Astrocyte (in vitro differentiated cells and primary cell): ENCODE results near the gene CCDC91. TPM values are rescaled to one million over a fixed set of nuclear protein-coding genes. Genes with fewer than 3 reads are reported as not detected.
A peak's percentile ranks its signal among the peaks of the same experiment; 100 is the strongest.

Source experiments
- DNase-seq: peaks from one replicate; pipeline ENCODE4 v3.0.0-alpha.2; 2010; ENCODE audit warnings: low read depth
- FAIRE-seq: peaks from 2 replicates; lab custom pipeline; 2011; peaks lifted over from hg19 to GRCh38; lab: Jason Lieb, UNC
- H2AFZ ChIP-seq: 2 replicates; pipeline ENCODE4 v1.6.0; 2012; ENCODE audit warnings: low read depth, low read length, inconsistent platforms
- H3K27ac ChIP-seq: 2 replicates; pipeline ENCODE4 v1.5.1; 2011; ENCODE audit warnings: low read depth, low read length, inconsistent platforms
- H3K27me3 ChIP-seq: 2 replicates; pipeline ENCODE4 v1.6.0; 2011; ENCODE audit warnings: low read length, inconsistent platforms; ENCODE audit not compliant: insufficient read depth
- H3K36me3 ChIP-seq: 2 replicates; pipeline ENCODE4 v1.5.1; 2011; ENCODE audit warnings: low read length, inconsistent platforms; ENCODE audit not compliant: insufficient read depth
- H3K4me1 ChIP-seq: 2 replicates; pipeline ENCODE4 v1.5.1; 2011; ENCODE audit warnings: low read length, inconsistent platforms; ENCODE audit not compliant: insufficient read depth
- H3K4me2 ChIP-seq: 2 replicates; pipeline ENCODE4 v1.6.0; 2012; ENCODE audit warnings: low read length, inconsistent platforms
- H3K4me3 ChIP-seq: 2 replicates; pipeline ENCODE4 v1.5.1; 2011; ENCODE audit warnings: low read depth, mild to moderate bottlenecking, low read length, inconsistent platforms; ENCODE audit not compliant: insufficient read depth
- H3K79me2 ChIP-seq: 2 replicates; pipeline ENCODE4 v1.6.0; 2012; ENCODE audit warnings: mild to moderate bottlenecking, low read length, inconsistent platforms; ENCODE audit not compliant: insufficient read depth
- H3K9ac ChIP-seq: 2 replicates; pipeline ENCODE4 v1.6.0; 2012; ENCODE audit warnings: mild to moderate bottlenecking, low read length, inconsistent platforms
- H3K9me3 ChIP-seq: 2 replicates; pipeline ENCODE4 v1.5.1; 2012; ENCODE audit warnings: low read depth, mild to moderate bottlenecking, low read length, inconsistent platforms; ENCODE audit not compliant: insufficient read depth
- H4K20me1 ChIP-seq: 2 replicates; pipeline ENCODE4 v1.6.0; 2012; ENCODE audit warnings: low read length, inconsistent platforms; ENCODE audit not compliant: insufficient read depth
- H3K27ac Mint-ChIP-seq: one replicate; pipeline ENCODE4 v1.8.0; 2021; ENCODE audit warnings: mild to moderate bottlenecking, mixed read lengths; ENCODE audit not compliant: unreplicated experiment
- H3K27me3 Mint-ChIP-seq: one replicate; pipeline ENCODE4 v1.8.0; 2021; ENCODE audit warnings: low read depth, mixed read lengths; ENCODE audit not compliant: unreplicated experiment
- H3K36me3 Mint-ChIP-seq: one replicate; pipeline ENCODE4 v1.8.0; 2021; ENCODE audit warnings: low read depth, mixed read lengths; ENCODE audit not compliant: unreplicated experiment
- H3K4me1 Mint-ChIP-seq: one replicate; pipeline ENCODE4 v1.8.0; 2021; ENCODE audit warnings: low read depth, mixed read lengths; ENCODE audit not compliant: unreplicated experiment
- H3K4me3 Mint-ChIP-seq: one replicate; pipeline ENCODE4 v1.8.0; 2021; ENCODE audit warnings: mild to moderate bottlenecking, moderate library complexity, mixed read lengths; ENCODE audit not compliant: unreplicated experiment
- H3K9me3 Mint-ChIP-seq: one replicate; pipeline ENCODE4 v1.8.0; 2021; ENCODE audit warnings: mild to moderate bottlenecking, mixed read lengths; ENCODE audit not compliant: unreplicated experiment
- CTCF ChIP-seq: IDR thresholded peaks from 2 replicates; pipeline ENCODE4 v1.5.1; 2011; ENCODE audit warnings: low read depth, mild to moderate bottlenecking, inconsistent platforms, low read length, moderate library complexity; ENCODE audit not compliant: insufficient read depth
- EZH2 ChIP-seq: IDR thresholded peaks from 2 replicates; pipeline ENCODE4 v1.6.1; 2012; ENCODE audit warnings: mild to moderate bottlenecking, low read length, inconsistent platforms; ENCODE audit not compliant: insufficient read depth
- total RNA-seq: library from RNA; stranded (reverse); gene quantifications from 2 replicates; pipeline ENCODE4 v1.2.1, GENCODE V29; 2021

Gene CCDC91
- total RNA-seq, 1 donor from 2014 or later, result 19.3 TPM

GRCh38 chr12:28242496-28243309, 52.4 kb downstream of the CCDC91 start:
- H2AFZ ChIP-seq, result no peak overlapping the region
- H3K79me2 ChIP-seq, result no peaks in the 10 kb centered on the region
- TF ChIP-seq CTCF (no peak), EZH2 (no peak)
- no peaks in the 10 kb centered on the region for H3K9me3 ChIP-seq
- H3K4me1 ChIP-seq, result no peaks in the 10 kb centered on the region
- no peaks in the 10 kb centered on the region for H4K20me1 ChIP-seq
- Mint-ChIP-seq H3K27ac (peak overlapping the region; percentile 79), H3K4me3 (no peak overlapping the region), H3K27me3 (no peaks in the 10 kb centered on the region), H3K36me3 (no peaks in the 10 kb centered on the region), H3K9me3 (peaks cover 2% of the 10 kb centered on the region), H3K4me1 (no peaks in the 10 kb centered on the region)
- no peak overlapping the region for H3K9ac ChIP-seq
- H3K4me2 ChIP-seq, result peak overlapping the region; percentile 34
- no peaks in the 10 kb centered on the region for H3K27me3 ChIP-seq
- DNase-seq (peak; percentile 53), FAIRE-seq (no peak)
- no peak overlapping the region for H3K27ac ChIP-seq
- no peaks in the 10 kb centered on the region for H3K36me3 ChIP-seq
- H3K4me3 ChIP-seq, result no peak overlapping the region

- H3K9me3 Mint-ChIP-seq, result peaks cover 2% of the 10 kb centered on the region
- H3K9ac ChIP-seq, result no peak overlapping the region
- H3K9me3 ChIP-seq, result no peaks in the 10 kb centered on the region
- H3K4me1 Mint-ChIP-seq, result no peaks in the 10 kb centered on the region
- no peaks in the 10 kb centered on the region for H4K20me1 ChIP-seq
- H2AFZ ChIP-seq, result no peak overlapping the region
- no peaks in the 10 kb centered on the region for H3K27me3 Mint-ChIP-seq
- H3K36me3 Mint-ChIP-seq, result no peaks in the 10 kb centered on the region
- H3K4me3 ChIP-seq, result no peak overlapping the region
- no peaks in the 10 kb centered on the region for H3K79me2 ChIP-seq
- no peak overlapping the region for H3K27ac ChIP-seq
- no peaks in the 10 kb centered on the region for H3K4me1 ChIP-seq
- H3K27me3 ChIP-seq, result no peaks in the 10 kb centered on the region
- H3K36me3 ChIP-seq, result no peaks in the 10 kb centered on the region
- TF ChIP-seq CTCF, result no peak
- TF ChIP-seq EZH2, result no peak
- H3K4me3 Mint-ChIP-seq, result no peak overlapping the region
- no peak overlapping the region for H3K27ac Mint-ChIP-seq
- DNase-seq (no peak), FAIRE-seq (peak; percentile 67)
- H3K4me2 ChIP-seq, result peak overlapping the region; percentile 34
Measured at GRCh38 chr12:28243310-28243633, 53.0 kb downstream of the CCDC91 start.

GRCh38 chr12:28247806-28248205, 57.5 kb downstream of the CCDC91 start:
- Histone ChIP-seq H3K9me3 (no peaks in the 10 kb centered on the region), H3K4me3 (no peak overlapping the region), H2AFZ (no peak overlapping the region), H3K36me3 (no peaks in the 10 kb centered on the region), H3K79me2 (no peaks in the 10 kb centered on the region), H3K4me2 (no peak overlapping the region), H3K4me1 (peaks cover 1% of the 10 kb centered on the region), H3K27me3 (no peaks in the 10 kb centered on the region), H3K27ac (no peak overlapping the region), H3K9ac (no peak overlapping the region), H4K20me1 (no peaks in the 10 kb centered on the region)
- peaks cover 8% of the 10 kb centered on the region for H3K4me1 Mint-ChIP-seq
- no peaks in the 10 kb centered on the region for H3K36me3 Mint-ChIP-seq
- no peaks in the 10 kb centered on the region for H3K9me3 Mint-ChIP-seq
- FAIRE-seq (no peak), DNase-seq (no peak)
- H3K27me3 Mint-ChIP-seq, result no peaks in the 10 kb centered on the region
- no peak overlapping the region for H3K4me3 Mint-ChIP-seq
- no peak for TF ChIP-seq EZH2
- TF ChIP-seq CTCF, result no peak
- no peak overlapping the region for H3K27ac Mint-ChIP-seq
